Skeletal muscle cell (primary cell): ENCODE data around the gene CCL21.

Source experiments
- DNase-seq: peaks from one replicate; pipeline ENCODE4 v3.0.0-alpha.2; 2010; ENCODE audit warnings: low read depth
- H3K4me3 ChIP-seq: 2 replicates; pipeline ENCODE4 v1.5.1; 2011; ENCODE audit warnings: low read depth, mild to moderate bottlenecking, control low read depth, low read length, moderate library complexity

CCL21 gene

DNA sequence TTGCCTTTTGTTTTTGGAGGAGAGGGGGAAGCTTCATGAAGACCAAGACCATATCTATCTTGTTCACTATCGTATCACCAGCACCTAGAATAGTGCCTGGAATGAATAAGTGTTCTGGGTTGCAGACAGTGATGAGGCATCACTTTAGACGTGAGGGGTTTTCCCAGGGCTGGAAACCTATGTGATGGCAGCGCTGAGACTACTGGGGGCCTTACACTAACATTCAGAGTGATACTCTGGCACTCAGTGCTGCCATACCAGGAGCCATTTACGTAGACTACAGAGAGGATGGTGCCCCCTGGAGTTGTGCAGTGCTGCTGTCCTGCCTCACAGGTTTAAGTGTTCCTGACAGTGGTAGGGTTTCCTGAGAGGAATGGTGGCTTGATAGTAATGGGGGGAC is 25.8 kb downstream of the CCL21 start:
- H3K4me3 ChIP-seq = no peak overlapping the region
- DNase-seq = no peak

DNA sequence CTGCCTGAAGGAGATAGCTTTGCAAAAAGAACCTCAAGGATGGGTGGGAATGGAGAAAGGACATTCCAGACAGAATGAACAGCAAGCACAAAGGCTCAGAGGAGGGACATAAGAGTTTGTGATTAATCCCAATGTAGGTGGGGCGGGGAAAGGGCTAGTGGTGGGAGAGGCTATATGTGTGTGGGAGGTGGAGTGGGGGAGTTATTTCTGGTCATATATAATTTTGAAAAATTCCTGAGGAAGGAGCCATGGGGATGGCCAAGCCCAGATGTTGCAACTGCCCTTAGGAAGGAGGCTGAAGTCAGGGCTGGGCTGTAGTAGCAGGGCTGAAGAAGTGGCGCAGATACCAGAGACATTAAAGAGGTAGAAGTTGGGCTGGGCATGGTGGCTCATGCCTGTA is 34.1 kb downstream of the CCL21 start:
- no peak overlapping the region for H3K4me3 ChIP-seq
- no peak for DNase-seq

DNA sequence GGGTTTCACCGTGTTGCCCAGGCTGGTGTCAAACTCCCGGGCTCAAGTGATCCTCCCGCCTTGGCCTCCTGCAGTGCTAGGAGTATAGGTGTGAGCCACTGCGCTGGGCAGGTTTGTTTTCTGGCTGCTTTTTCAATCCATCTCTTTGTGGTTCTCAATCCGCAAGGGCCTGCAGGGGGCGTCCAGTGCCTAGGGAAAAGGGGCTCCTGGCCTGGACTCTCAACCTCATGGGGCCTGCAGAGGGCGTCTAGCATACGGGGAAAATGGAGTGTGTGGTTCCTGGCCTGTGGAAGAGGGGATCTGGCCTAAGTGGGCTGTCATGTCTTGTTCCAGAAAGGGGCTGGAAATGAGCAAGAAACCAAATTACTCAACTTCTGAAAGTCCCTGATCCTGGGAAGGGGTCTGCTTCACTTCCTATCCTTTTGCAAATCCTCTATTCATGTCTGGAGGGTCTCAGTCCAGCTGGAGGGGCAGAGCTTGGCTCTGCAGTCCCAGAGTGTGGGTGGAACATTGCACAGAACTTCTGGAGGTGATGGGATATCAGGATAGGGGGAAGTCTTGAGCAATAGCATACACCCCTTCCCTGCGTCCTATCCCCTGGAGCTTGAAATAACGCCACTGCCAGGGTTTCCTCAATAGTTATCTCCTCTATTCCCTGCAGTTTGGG is 34.8 kb downstream of the CCL21 start:
- no peak for DNase-seq
- no peak overlapping the region for H3K4me3 ChIP-seq

DNA sequence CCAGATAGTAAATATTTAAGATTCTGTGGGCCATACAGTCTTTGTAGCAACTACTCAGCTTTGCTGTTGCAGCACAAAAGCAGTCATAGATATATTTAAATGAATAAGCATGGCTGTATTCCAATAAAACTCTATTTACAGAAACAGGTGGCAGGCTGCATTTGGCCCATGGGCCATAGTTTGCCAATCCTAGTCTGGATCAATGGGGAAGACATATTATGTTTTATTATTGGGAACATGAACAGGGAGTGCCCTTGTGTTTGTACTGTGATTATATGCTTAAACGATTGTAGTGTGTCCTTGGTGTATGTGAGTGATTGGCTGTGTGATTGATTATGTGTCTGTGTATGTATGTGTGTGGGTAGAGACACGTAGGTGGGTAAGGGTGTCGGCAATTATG is 35.5 kb downstream of the CCL21 start:
- H3K4me3 ChIP-seq = no peak overlapping the region
- DNase-seq = no peak

DNA sequence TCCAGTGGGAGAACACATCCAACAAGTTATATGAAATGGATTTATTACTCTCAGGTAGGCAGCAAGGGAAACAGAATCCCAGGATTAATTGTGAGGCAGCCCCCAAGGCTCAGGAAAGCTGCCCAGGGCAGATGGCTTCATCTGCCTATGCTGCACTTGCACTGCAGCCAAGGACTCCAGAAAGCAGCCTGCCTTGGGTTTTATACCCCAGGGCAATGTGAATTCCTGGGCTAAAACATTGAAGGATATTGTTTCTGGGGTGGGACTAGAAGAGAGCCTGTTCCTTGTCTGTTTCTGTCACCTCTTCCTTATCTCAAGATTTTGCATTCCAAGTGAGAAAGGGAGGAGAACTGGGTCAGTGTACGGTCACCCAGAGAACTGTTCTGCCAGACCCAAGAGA is 38.6 kb downstream of the CCL21 start:
- DNase-seq = no peak
- H3K4me3 ChIP-seq = no peak overlapping the region

DNA sequence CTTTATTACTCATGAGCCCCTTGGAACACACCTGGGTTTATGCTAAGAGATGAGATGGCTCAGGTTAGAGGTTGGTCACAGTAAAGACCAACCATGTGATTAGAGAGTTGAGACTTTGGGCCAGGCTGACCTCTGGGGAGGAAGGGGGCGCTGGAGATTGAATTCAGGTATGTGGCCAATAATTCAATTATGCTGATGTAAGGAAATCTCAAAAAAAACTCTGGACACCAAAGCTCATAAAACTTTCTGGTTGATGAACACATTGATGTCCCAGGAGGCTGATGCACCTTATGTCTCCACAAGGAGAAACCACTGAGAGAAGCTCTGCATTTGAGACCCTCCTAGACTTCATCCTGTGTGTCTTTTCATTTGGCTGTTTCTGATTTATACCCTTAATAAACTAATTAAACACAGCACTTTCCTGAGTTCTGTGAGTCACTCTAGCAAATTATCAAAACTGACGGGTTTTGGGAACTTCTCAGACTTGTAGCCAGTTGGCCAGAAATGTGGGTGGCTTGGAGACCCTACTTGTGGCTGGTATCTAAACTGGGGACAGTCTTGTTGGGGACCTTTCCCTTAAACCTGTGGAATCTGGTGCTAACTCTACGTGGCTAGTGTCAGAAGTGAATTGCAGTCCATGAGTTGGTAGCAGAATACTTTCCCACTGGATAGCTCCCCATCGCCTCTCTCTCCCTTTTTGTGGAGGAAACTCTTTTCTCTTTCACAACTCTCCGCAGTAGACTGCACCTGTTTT is 40.0 kb downstream of the CCL21 start:
- DNase-seq = no peak
- no peak overlapping the region for H3K4me3 ChIP-seq

DNA sequence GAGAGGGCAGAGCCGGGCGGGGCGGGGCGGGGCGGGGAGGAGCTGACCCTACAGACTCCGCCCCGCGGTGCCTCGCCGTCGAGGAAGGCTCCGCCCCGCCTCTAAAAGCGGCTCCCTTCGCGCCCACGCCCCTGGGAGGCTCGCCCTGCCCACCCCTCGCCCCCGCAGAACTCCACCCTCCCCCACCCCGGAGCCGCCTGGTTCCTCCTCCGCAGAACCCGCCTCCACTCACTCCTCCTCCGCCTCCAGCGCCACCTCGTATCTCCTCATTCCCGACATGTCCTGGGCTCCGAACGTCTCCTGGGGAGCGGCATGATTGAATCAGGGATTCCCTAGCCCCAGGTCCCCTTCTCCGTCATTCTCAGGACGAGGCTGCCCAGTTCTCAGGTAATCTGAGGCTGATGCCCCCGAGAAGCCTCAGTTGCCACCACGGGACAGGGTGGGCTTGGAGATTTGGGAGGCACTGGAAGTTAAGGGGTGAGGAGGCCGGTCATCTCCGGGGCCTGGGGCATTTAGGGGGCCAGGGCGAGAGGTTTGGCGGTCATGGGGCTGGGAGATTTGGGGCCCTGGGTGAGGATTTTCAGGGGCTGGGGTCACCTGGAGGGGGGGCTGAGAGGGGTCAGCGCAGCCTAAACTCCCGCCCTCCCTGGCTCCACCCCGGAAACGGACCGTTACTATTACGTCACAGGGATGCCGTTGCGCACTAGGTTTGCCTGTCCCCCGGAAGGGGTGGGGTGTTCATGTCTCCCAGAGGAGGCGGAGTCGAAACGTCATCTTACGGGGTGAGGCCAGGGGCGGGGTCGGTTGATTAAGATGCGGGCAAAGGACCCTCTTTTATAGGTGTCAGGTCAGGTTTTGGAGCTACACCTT is 44.3 kb downstream of the CCL21 start:
- peak; percentile 78 for DNase-seq
- peak overlapping the region; percentile 92 for H3K4me3 ChIP-seq

DNA sequence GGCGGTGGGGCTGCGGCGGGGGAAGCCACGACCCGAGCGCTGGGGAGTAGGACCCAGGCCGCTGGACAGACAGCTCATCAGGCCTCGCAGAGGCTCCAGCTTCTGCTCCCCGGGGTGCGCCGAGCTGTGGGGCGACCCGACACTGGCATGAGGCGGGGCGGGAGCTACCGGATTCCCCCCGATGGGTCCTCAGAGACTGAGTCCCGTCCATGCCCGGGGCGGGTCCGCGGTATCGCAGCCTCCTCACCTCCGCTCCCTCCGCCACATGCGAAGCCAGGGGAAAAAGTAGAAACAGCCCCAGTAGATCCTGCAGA is 44.9 kb downstream of the CCL21 start:
- H3K4me3 ChIP-seq = peak overlapping the region; percentile 92
- DNase-seq = no peak

DNA sequence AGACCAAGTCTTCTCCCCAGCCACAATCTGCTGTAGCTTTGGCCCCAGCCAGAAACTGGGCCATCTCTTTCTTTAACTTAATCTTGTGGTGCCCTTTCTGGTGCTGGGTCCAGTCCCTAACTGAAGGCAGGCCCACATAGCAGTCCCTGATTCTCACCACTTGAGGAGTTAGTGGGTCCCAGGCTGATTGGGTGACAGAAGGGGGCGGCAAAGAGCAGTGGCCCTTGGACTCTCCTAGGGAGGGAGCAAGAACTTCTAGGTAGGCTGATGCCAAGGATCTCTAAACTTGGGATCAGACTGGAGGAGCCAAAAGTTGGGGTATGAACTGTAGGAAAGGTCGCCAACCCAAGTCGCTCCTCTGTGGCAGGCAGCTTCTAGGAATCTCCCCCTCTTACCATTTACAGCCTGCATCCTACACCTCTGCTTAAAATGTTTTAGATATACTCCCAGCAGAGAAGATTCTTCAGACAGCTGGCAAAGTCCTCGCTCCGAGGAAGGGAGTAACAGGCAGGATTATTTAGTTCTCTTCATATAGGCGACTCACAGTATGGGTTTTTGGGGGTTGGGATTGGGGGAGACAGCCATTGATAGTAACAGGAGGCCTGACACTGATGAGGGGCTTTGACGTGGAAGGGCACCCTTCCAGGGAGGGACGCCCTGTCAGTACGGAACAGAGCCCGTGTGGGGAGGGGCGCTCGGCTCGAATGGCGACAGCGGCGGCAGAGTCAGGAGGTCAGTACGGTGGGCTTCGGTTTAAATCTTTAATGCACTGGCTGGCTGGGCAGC is 45.5 kb downstream of the CCL21 start:
- peak overlapping the region; percentile 92 for H3K4me3 ChIP-seq
- DNase-seq = peak; percentile 28

DNA sequence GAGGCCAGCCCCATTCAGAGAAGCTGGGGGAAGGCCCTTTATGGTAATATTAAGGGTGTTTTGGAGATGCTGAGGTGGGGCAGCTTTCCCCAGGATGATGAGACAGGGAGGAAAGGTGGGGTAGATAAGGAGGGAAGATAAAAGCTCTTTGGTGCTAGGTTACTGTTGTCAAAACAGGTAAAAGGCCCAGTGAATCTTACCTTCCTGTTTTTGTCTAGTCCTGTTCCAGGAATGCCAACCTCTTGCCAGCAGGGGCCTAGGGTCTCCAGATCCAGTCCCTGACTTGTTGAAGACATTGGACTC is 46.7 kb downstream of the CCL21 start:
- no peak overlapping the region for H3K4me3 ChIP-seq
- DNase-seq = no peak

DNA sequence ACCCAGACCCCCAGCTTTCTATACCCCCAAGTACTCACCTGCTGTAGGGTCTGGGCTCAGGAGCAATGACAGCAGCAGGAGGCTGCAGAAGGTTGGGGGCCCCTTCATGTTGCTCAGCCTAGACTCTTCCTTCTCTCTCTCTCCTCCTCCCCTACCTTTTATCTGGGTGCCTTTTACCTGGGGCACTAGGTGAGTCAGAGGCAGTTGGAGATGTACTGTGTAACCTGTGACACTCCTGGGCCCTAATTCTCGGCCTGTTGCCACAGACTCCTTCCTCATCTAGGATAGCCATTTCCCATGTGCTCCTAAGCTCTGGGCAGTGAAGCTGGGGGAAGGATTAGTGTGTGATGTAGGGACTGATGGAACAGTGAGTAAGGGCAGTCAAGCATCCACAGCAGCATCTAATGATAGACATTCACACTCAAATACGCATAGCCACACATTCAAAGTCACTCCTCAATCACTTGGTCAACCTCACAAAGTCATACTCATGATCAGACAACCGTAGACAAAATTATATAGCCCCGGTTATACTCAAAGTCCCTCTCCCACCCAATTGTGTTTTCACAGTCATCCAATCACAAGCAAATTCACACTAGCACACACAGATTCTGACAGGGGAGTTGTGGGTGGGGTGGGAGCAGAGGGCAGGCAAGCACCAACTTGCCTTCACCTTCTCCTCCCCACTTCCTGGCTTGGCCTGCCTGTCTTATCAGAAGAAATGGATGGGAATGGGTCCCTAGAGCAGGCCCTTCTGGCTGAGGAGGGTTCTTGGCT is 47.2 kb downstream of the CCL21 start, which contains the start of gene CCL27:
Gene CCL27, minus strand, starts transcription at position 132 of the 777 bp plus-strand sequence. Its CDS starts 24 bp downstream, at position 108.
- H3K4me3 ChIP-seq = no peak within 1 kb of the TSS
- no peak for DNase-seq

DNA sequence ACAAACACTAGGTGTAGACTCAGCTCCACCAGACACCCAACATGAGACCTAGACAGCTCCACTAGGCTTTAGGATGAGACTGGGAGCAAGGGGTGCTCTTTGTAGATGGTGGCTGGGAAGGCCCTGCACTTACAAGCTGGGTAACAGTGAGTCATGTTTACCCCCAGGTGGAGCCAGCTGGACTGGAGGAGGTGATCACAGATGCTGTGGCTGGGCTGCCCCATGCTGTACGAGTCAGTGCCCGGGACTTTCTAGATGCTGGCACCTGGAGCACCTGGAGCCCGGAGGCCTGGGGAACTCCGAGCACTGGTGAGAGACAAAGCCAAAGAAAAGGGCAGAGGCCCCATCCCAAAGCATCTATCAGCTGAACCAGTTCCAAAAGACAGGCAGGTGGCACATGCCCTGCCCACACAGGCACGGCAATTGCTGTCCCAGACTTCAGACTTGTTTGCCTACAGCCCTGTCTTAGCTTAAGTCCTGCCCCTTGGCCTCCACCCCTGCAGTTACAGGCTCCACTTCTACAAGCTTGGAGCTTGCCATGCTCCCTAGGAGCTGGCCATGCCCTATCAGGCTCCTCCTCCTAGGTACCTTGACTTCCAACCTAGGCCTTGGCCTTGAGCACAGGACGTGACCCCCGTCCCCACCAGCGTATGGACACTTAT is 50.2 kb downstream of the CCL21 start:
- DNase-seq = no peak
- no peak overlapping the region for H3K4me3 ChIP-seq
